Common myeloid progenitor, CD34-positive (primary cell): Measurements from ENCODE around the gene ITIH1.

Experiments
- CTCF ChIA-PET: fragments of 350-600 bp; sonication (Branson Sonifier 250); formaldehyde crosslinking; loops from one replicate; lab custom pipeline; 2021; ENCODE audit warnings: antibody characterized with exemption; lab: Charles Lee
- POLR2A ChIA-PET: fragments of 350-600 bp; sonication (Branson Sonifier 250); formaldehyde crosslinking; loops from one replicate; lab custom pipeline; 2021; ENCODE audit warnings: antibody characterized with exemption; lab: Charles Lee
- DNase-seq, 3 donors: peaks; one replicate each; pipeline versions ENCODE4 v3.0.0 to v3.0.0-alpha.2; 2013
- H3K27ac ChIP-seq, 2 experiments: 1 replicate in 1 of 2; 2 replicates in 1 of 2; pipeline ENCODE4 v1.7.0; 2013; ENCODE audit warnings: inconsistent platforms in 2 of 2, low read length in 2 of 2, mild to moderate bottlenecking in 2 of 2, low read depth in 1 of 2, moderate library complexity in 1 of 2; ENCODE audit not compliant: severe bottlenecking in 2 of 2, insufficient read depth in 1 of 2, poor library complexity in 1 of 2
- H3K27me3 ChIP-seq, 5 experiments: replicated peaks in 2 of 5; 1 replicate in 3 of 5; 2 replicates in 2 of 5; pipeline versions ENCODE4 v1.6.1 to v1.7.0; 2013; ENCODE audit warnings: low read length in 4 of 5, mild to moderate bottlenecking in 2 of 5, moderate library complexity in 2 of 5, inconsistent platforms in 1 of 5; ENCODE audit not compliant: insufficient read depth in 5 of 5, control insufficient read depth in 4 of 5
- H3K36me3 ChIP-seq, 4 experiments: 1 replicate in 2 of 4; 2 replicates in 2 of 4; pipeline versions ENCODE4 v1.6.1 to v1.7.0; 2013; ENCODE audit warnings: low read length in 3 of 4, control low read depth in 1 of 4, mild to moderate bottlenecking in 1 of 4; ENCODE audit not compliant: control insufficient read depth in 4 of 4, insufficient read depth in 4 of 4
- H3K4me1 ChIP-seq, 4 experiments: 1 replicate in 3 of 4; 2 replicates in 1 of 4; pipeline versions ENCODE4 v1.6.1 to v1.7.1; 2013; ENCODE audit warnings: low read length in 3 of 4, mild to moderate bottlenecking in 3 of 4, control low read depth in 1 of 4, inconsistent platforms in 1 of 4, moderate library complexity in 1 of 4; ENCODE audit not compliant: control insufficient read depth in 4 of 4, insufficient read depth in 4 of 4; ENCODE audit errors: control extremely low read depth in 1 of 4
- H3K4me3 ChIP-seq, 7 experiments: 1 replicate in 4 of 7; 2 replicates in 3 of 7; pipeline versions ENCODE4 v1.5.1 to v1.7.0; 2013; ENCODE audit warnings: mild to moderate bottlenecking in 7 of 7, low read length in 6 of 7, moderate library complexity in 6 of 7, inconsistent platforms in 2 of 7, low read depth in 2 of 7, control low read depth in 1 of 7; ENCODE audit not compliant: insufficient read depth in 4 of 7, control insufficient read depth in 1 of 7; ENCODE audit errors: extremely low read depth in 1 of 7
- H3K9me3 ChIP-seq, 5 experiments: 1 replicate in 4 of 5; 2 replicates in 1 of 5; pipeline versions ENCODE4 v1.6.1 to v1.7.1; 2013; ENCODE audit warnings: low read length in 4 of 5, mild to moderate bottlenecking in 2 of 5, inconsistent platforms in 1 of 5, low read depth in 1 of 5, moderate library complexity in 1 of 5; ENCODE audit not compliant: control insufficient read depth in 4 of 5, insufficient read depth in 2 of 5; ENCODE audit errors: control extremely low read depth in 1 of 5
- WGBS: methylation state at CpG from one replicate; pipeline ENCODE4 v1.1.5; 2013; ENCODE audit not compliant: insufficient coverage; 5-methylcytosine and 5-hydroxymethylcytosine counted together

The ITIH1 gene

DNA sequence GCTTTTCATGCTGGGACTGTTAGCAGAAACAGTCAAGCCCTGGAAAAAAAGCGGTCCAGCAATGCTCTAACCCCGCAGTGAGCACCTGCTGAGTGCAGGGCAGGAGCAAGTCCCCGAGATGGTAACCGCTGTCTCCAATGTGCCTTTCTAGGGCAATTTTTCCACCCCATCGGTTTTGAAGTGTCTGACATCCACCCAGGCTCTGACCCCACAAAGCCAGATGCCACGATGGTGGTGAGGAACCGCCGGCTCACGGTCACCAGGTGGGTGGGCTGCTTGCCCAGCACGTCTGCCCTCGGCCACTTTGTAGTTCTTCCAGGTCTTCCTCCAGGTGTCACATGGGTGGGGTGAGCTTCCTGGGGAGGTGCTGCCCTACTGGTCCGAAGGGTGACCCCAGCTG is 14.0 kb downstream of the ITIH1 start:
- no peaks in the 10 kb centered on the region for H3K9me3 ChIP-seq
- WGBS, result 91% methylated on average over 11 of the region's 12 CpGs
- no peak for DNase-seq
- CTCF ChIA-PET, result interaction anchor here (0.5 to 1.6 kb wide), 5 partner anchors 8 to 49 kb away, joined by 3 to 6 read pairs (median 3); no protein-coding TSS in a partner anchor
- POLR2A ChIA-PET, result no interaction called here
- H3K4me3 ChIP-seq, result no peak overlapping the region
- H3K27ac ChIP-seq, result no peak overlapping the region
- H3K4me1 ChIP-seq, result no peaks in the 10 kb centered on the region
- H3K36me3 ChIP-seq, result no peaks in the 10 kb centered on the region
- no peaks in the 10 kb centered on the region for H3K27me3 ChIP-seq

DNA sequence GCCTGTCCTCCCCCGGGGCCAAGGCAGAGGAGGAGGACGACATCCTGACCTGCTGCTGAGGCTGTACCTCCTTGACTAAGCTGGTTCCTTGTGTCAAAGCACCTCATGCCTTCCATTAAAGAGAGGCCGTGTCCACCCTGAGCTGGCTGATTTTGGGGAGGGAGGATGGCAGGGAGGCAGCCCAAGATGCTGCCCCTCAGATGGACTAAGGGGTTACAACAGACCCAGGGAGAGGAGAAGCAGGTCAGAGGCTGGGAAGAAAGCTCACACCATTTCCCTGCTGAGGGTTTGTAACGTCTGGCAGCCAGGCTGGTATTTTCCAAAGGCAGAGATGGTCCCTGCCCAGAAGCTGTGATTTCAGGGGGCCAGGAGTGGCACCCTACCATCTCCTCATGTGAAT is 14.5 kb downstream of the ITIH1 start:
- ChIA-PET CTCF (interaction anchor here (0.5 to 1.6 kb wide), 4 partner anchors 18 to 101 kb away, joined by 3 to 5 read pairs (median 3); no protein-coding TSS in a partner anchor), POLR2A (no interaction called here)
- no peak for DNase-seq
- no peaks in the 10 kb centered on the region for H3K36me3 ChIP-seq
- no peak overlapping the region for H3K27ac ChIP-seq
- WGBS, result 98% methylated on average over 4 of the region's 4 CpGs
- no peaks in the 10 kb centered on the region for H3K4me1 ChIP-seq
- H3K9me3 ChIP-seq, result no peaks in the 10 kb centered on the region
- H3K27me3 ChIP-seq, result no peaks in the 10 kb centered on the region
- H3K4me3 ChIP-seq, result no peak overlapping the region

DNA sequence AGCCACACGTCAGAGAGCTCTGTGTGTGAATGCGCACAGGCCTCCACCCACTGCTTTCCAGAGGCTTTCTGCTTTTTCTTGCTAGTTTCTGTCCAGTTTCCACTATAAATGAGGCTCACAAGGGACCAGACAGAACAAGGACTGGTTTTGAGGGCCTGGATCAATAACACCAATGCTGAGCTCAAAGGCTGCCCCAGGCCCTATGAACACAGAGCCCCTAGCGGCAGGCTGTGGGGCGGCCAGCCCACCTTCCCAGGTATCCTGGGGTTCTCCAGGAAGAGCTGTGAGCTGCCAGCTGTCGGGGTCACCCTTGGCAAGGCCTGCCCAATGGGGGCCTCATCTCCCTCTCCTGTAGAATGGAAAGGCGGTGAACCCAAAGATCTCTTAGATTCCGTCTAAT is 15.0 kb downstream of the ITIH1 start:
- CTCF ChIA-PET, result interaction anchor here (0.5 to 1.6 kb wide), 3 partner anchors 9 to 101 kb away, joined by 3 to 5 read pairs (median 3); no protein-coding TSS in a partner anchor
- no peaks in the 10 kb centered on the region for H3K36me3 ChIP-seq
- 100% methylated on average over 7 of the region's 7 CpGs for WGBS
- POLR2A ChIA-PET, result no interaction called here
- no peak overlapping the region for H3K4me3 ChIP-seq
- no peaks in the 10 kb centered on the region for H3K27me3 ChIP-seq
- DNase-seq, result no peak
- no peaks in the 10 kb centered on the region for H3K4me1 ChIP-seq
- H3K9me3 ChIP-seq, result no peaks in the 10 kb centered on the region
- H3K27ac ChIP-seq, result no peak overlapping the region

DNA sequence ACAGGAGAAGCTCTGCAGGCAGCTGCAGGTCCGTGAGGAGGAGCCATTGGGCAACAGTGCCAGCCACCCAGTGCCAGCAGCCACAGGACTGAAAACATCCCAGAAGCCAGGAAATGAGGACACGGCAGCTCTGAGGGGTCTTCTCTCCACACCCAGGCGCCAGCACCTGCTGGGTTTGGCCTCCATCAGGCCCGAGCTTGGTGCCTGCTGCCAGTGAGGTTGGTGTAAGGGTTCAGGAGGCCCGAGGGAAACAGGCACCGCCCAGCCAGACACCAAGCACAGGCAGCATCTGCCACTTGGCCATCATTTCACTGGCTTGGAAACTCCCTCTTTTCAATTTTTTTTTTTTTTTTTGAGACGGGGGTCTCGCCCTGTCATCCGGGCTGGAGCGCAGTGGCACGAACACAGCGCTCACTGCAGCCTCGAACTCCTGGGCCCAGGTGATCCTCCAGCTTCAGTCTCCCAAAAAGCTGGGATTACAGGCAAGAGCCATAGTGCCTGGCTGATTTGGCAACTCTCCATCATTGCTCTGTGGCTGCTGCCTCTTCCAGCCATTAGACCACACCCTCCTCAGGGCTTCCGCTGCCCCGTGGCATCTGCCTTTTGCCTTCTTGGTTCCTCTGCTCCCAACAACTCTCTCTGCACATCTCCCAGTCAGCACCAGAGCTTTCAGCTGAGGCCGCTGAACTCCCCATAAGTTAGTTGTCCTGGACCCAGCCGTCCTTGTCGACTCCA is 15.7 kb downstream of the ITIH1 start:
- POLR2A ChIA-PET, result no interaction called here
- no peaks in the 10 kb centered on the region for H3K4me1 ChIP-seq
- no peaks in the 10 kb centered on the region for H3K36me3 ChIP-seq
- 86% methylated on average over 13 of the region's 18 CpGs for whole genome bisulfite sequencing
- no peaks in the 10 kb centered on the region for H3K27me3 ChIP-seq
- CTCF ChIA-PET, result interaction anchor here (0.7 to 1.6 kb wide), 2 partner anchors 10 to 19 kb away, joined by 3 to 5 read pairs; no protein-coding TSS in a partner anchor
- no peak overlapping the region for H3K4me3 ChIP-seq
- DNase-seq, result no peak
- no peak overlapping the region for H3K27ac ChIP-seq
- no peaks in the 10 kb centered on the region for H3K9me3 ChIP-seq

DNA sequence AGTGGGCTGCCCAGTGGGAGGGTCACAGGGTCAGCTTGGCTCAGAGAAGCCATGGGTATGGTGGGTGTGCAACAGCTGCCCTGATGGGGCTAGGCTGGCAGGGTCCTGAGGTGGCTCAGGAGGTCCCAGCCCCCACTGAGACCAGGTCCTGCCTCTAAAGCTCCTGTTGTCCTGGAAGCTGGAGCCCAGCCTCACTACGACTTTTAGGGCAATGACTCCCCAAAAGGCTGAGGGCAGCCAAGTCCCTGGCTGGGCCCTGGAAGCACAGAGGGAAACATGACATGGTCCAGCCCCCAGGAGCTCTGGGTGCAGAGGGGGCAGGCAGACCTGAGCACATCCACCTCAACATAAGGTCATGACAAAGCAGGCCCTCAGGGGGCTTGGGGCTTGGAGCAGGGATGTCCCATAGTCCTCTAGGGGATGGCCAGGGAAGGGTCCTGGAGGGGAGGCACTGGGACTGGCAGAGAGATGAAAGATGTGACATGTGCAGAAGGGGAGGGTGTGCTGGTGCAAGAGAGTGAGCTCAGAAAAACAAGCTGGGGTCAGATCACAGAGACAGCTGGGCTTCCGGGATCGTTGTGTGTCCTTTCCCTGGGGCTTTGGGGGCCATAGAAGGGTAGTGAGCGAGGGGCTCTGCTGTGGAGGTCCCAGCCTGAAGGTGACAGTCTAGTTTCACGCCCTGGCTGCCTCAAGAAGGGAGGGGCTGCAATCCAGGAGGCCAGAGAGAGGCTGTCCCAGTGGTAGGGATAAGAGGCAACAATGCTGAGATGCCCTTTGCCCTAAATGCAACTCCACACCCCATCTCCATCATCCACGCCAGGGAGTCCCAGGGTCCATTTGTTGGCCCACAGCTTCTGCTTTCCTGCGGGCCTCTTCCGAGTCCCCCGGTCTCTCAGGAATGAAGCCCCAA is 16.6 kb downstream of the ITIH1 start:
- Histone ChIP-seq H3K36me3 (no peaks in the 10 kb centered on the region), H3K9me3 (no peaks in the 10 kb centered on the region), H3K4me3 (no peak overlapping the region), H3K27me3 (no peaks in the 10 kb centered on the region), H3K4me1 (no peaks in the 10 kb centered on the region), H3K27ac (no peak overlapping the region)
- 78% methylated on average over 5 of the region's 9 CpGs for WGBS
- no peak for DNase-seq
- ChIA-PET POLR2A (no interaction called here), CTCF (no interaction called here)

DNA sequence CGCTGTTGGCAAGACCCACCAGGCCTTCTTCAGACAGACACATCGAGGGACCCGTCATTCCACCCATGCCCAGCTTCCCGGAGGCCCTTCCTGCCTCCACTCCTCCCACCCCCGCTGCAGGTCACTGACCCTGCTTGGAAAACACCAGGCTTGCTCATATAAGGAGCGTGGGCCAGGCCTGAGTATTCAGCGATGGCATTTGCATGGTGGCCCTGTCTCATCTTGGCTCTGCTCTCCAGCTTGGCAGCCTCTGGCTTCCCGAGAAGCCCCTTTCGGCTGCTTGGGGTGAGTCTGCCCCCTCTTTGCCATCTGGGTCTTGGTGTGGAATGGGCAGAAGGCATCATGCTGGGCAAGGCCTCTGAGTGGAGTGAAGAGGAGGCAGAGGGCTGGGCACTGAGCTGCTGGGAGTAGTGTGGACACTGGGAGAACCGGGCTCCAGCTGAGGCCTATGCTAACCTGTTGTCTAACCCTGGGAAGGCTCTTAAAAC is 17.3 kb downstream of the ITIH1 start, which contains the start of gene ITIH3:
TSS of gene ITIH3 (plus strand) at position 185 of the 488 bp plus-strand sequence. CDS start at position 193, 8 bp downstream.
- Histone ChIP-seq H3K27ac (no peak within 1 kb of the TSS), H3K4me3 (no peak within 1 kb of the TSS), H3K36me3 (no peaks in the 10 kb centered on the region), H3K27me3 (no peaks in the 10 kb centered on the region), H3K4me1 (no peaks in the 10 kb centered on the region), H3K9me3 (no peaks in the 10 kb centered on the region)
- DNase-seq, result no peak
- 85% methylated on average over 9 of the region's 10 CpGs for WGBS
- ChIA-PET CTCF (no interaction called here), POLR2A (no interaction called here)
